GM19328 (cell line): ENCODE measurements around the gene ICE2.

Experiments
- ATAC-seq: cut with Tn5 transposase; IDR thresholded peaks from one replicate; pipeline ENCODE4 v1.9.1; 2021; ENCODE audit warnings: mild to moderate bottlenecking, moderate library complexity; ENCODE audit not compliant: unreplicated experiment

ICE2 gene

DNA sequence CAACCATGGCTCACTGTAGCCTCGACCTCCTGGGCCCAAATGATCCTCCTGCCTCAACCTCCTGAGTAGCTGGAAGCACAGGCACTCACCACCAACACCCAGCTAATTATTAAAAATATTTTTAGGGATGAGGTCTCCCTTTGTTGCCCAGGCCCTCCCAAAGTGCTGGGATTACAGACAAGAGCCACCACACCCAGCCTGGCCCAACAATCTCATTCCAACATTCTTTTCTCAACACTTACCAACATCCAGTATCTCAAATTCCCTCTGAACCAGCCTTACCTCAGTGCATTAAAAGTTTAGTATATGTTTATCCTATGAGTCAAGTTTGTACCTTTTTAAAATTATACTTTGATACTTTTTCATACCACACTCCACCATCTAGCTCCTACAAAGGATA, 106.2 kb downstream of the ICE2 start:
- no peak for ATAC-seq

DNA sequence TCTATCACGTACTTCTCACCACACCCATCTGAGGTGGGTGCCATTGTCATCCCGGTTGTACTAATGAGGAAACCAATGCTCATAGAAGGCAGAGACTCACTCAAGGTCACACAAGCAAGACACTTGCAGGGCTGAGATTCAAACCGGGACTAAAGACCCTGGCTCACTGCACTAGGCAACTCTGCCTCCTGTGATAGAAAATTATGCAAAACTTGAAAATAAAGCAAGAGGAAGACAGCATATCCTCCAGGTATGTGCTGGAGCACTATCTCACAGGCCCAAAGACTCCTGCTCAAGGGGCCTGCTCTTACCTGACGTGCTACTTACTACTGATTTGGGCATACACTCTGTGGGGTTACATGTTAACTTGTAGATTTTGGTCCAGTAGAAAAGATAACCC, 106.7 kb downstream of the ICE2 start:
- no peak for ATAC-seq

DNA sequence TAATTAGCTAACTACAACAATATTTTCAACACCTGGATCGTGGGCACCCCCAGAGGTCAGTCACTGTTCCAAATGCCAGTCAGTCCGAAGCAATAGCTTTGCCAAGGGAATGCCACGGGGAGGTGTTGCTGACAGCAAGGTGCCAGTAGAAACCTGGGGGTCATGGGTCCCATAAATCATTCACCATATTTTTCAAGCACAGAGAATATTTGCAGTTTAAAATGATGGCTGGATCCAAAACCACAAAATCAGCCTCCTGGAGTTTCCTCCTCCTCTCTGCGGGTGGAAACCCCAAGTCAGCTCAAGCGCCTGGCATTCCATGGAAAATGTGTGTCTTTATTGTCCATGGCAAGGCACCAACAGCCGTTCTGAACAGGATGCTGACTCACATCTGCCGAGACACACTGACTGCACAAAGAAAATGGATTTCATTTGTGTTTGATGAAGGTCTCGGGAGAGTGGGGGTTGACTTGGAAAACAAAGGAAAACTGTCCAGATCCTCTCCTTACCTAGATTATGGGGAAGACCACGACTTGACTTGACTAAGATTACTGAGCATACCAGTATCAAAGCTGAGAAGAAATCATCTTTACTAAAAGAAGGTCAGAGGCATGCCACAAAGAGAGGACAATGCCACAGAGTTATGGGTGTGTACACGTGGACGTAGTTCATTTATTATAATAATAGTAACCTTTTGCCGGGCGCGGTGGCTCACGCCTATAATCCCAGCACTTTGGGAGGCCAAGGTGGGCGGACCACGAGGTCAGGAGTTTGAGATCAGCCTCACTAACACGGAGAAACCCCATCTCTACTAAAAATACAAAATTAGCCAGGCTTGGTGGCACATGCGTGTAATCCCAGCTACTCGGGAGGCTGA, 107.5 kb downstream of the ICE2 start:
- ATAC-seq = no peak

DNA sequence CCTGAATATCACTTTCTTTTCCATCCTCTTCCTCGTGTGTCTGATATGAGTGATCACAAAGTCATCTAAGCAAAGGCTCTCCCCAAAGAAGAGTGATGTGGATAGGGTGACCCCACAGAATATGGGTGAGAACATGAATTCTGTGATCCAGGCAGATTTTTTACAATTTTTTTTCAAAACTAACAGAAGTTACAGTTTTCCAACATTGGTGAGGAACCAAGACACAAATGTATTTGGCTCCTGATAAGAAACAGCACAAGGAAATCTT, 108.1 kb downstream of the ICE2 start:
- no peak for ATAC-seq

DNA sequence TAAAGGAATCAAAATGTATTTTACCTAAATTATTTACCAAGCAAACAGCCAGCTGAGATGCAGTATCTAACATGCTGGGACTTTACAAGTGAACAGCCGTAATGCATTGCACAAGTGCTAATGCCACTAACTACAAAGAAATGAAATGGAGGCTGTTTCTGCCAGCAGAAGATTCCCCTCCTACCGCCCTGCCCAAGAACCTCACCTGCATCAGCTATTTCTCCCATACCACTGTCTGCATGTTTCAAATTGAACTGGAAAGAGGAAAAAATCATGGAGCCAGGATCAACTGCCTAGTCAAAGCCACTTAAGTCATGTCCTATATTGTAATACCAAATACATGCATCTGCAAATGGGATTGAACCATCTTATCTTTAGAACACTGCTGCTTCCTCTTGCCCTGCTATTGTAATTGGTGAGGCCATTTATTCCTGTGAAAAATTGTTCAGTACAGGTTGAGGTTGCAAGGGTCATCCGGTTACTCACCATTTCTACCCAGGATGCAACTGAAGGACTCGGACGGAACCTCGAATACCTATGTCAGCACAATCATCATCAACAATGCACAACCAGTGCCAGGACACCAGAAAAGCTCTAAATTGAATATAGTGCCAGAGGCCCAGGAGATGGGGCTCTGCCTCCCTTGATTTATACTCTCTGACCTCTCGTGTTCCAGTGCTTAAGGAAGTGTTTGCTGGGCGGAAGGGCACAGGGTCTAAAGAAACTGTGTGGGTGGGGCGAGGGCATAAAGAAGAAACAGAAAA, 108.7 kb downstream of the ICE2 start:
- ATAC-seq = no peak

DNA sequence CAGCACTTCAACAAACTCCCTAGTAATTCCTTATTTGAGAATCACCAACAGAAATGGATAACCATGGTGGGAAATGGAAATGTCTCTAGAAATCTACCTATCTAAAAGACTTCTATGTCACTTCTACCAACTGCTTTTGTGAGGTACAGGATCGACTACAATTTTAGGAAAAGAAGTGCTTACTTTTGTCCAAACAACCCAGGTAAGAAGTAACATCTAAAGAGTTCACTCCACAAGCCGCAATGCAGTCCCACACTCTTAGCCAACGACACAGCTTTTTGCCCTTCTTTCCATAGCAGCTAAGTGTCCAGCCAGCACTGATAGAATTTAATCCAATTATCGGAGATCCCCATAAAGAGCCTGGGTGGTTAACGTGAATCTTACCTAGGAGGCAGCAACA, 109.2 kb downstream of the ICE2 start:
- ATAC-seq = no peak
